Measurements from ENCODE around the gene LRRC55.

LRRC55 gene, protein sequence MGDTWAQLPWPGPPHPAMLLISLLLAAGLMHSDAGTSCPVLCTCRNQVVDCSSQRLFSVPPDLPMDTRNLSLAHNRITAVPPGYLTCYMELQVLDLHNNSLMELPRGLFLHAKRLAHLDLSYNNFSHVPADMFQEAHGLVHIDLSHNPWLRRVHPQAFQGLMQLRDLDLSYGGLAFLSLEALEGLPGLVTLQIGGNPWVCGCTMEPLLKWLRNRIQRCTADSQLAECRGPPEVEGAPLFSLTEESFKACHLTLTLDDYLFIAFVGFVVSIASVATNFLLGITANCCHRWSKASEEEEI

GRCh38 chr11:57181678-57182305, at the start of gene LRRC55:
TSS of gene LRRC55 (plus strand) at chr11:57181953. CDS start at chr11:57182023, 70 bp downstream.
- DNase-seq (ENCODE audit: low read depth): no peak

DNA sequence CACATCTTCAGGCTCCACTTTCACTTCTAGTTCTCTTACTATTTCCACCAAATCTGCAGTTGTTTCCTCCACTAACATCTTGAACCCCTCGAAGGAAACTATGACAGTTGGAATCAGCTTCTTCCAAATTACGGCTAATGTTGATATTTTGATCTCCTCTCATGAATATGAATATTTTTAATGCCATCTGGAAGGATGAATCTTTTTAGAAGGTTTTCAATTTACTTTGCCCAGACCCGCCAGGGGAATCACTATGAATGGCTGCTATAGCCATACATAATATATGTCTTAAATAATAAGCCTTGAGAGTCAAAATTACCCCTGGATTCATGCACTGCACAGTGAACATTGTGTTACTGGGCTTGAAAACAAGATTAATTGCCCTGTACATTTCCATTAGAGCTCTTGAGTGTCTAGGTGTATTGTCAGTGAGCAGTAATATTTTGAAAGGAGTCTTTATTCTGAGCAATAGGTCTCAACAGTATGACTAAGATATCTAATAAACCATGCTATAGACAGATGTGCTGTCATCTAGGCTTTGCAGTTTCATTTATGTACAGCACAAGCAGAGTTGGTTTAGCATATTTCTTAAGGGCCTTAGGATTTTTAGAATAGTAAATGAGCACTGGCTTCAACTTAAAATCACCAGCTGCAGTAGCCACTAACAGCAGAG, 48.3 kb upstream of the LRRC55 start:
- no peak for DNase-seq (ENCODE audit: low read depth)

DNA sequence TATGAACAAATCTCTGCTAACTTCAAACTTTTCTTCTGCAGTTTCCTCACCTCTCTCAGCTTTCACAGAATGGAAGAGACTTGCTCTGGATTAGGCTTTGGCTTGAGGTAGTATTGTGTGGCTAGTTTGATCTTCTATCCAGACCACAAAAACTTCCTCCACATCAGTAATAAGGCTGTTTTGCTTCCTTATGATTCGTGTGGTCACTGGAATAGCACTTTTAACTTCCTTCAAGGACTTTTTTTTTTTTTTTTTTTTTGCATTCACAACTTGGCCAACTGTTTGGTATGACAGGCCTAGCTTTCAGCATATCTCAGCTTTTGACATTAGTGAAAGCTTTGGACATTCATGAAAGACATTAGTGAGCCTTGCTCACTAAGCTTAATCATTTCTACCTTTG, 47.5 kb upstream of the LRRC55 start:
- no peak for DNase-seq (ENCODE audit: low read depth)

DNA sequence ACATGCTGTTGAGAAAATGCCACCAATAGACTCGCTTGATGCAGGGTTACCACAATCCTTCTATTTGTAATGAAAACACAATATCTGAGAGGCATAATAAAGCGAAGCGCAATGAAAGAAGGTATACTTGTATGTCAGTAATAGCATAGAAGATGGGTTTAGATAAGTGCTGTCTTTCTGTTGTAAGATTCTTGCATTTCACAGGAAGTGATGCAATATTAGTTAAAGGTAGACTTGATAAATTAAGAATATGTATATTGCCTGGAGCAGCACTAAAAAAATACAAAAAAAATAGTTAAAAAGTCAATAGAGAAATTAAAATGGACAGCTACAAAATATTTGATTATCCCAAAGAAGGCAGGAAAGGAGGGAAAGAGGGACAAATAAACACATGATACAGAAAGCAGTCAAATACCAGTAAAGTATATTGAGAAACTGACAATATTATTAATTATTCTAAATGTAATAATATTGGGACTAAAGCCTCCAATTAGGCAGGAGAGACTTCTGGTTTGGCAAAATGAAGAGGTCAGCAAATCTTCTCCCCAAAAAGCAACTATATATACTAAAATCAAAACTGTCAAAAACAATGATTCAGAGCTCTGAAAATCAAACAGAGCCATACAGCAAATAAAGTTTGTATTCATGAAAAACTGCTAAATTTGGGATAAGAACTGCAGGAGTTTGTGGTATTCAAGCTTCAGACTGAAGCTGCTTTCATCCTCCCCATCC, 46.6 kb upstream of the LRRC55 start:
- DNase-seq (ENCODE audit: low read depth): no peak

GRCh38 chr11:57140568-57140967, 41.2 kb upstream of the LRRC55 start:
- DNase-seq (ENCODE audit: low read depth): no peak

DNA sequence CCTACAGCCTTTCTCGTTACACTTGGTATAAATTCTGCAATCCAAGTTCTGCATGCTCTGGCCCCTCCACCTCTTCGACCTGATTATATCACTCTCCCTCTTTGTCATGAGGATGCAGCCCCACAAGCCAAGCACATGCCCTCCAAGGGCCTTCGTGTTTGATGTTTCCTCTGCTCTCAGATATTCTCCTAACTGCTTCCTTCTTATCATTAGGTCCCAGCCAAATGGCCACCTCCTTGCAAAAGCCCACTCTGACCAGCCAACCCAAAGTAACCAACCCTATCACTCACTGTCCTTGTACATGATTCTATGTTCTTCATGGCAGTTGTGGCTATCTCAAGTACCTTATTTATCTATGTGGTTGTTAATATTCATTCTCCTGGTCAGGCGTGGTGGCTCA, 38.3 kb upstream of the LRRC55 start:
- DNase-seq (ENCODE audit: low read depth): no peak

GRCh38 chr11:57144075-57144474, 37.7 kb upstream of the LRRC55 start:
- no peak for DNase-seq (ENCODE audit: low read depth)

DNA sequence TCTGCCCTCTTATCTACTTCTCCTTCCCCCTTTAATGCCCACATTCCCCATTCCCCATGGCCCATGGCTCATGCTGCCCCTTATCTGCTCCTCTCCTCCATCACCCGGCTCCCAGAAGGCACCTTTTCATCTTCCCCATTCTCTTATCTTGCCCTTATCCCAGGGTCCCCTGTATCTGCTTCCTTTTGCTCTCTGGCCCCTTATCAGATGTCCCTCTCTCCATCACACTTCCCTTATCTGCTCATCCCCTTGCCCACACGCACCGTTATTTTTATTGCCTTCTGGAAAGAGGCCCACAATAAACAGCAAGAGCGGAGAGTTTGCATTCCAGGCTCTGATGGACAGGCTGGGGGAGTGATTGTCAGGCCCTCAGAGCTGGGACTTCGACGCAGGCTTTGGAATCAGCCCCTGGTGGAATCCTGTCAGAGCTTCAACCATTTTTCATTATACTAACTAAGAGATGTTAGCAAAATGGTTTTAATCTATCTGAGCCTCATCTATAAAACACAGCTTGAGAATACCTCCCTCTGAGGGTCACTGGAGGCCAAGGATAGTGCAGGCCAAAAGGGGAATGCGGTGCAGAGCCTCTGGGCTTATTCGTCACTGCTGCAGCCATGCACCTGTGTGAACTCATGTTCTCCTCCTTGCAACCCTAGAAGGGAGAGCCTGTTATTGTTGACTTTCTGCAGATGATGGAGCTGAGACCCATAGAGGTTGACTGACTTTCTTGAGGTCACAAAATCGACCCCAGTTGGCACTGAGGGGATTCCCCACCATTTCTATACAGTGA, 37.0 kb upstream of the LRRC55 start:
- no peak for DNase-seq (ENCODE audit: low read depth)

DNA sequence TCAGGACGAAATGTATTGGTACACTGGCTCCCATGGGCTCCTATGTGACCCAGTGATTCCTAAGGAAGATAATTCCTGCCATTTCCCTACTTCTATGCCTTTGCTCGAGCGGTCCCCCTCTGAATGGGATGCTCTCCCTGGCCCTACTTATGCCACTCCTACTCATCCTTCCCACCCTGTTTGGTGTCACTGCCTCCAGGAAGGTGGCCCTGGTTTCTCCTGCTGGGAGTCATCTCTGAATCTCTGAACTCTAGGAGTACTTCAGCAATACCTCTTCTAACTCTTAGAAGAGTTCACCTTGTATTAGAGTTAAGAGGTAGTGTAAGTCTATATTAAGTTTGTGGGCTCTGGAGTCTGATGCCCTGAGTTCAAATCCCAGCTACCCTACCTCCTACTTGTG, 35.5 kb upstream of the LRRC55 start:
- DNase-seq (ENCODE audit: low read depth): no peak

DNA sequence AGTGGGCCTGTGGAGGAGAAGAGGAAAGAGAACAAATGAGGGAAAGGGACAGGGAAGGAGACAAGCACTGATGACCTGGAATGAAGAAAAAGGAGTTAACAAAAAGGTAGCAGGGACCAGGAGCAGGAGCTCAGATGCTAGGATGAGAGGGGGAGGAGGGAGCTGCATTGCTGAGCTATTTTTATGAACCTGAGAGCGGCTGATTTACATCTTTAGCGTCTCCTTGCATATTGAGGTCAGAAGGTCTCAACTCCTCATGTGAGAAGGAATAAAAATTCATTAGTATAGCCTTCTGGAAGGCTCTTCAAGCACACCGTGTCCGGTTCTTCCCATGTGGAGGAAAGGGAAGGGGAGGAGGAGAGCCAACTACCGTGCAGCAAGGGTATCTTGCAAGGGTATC, 33.1 kb upstream of the LRRC55 start:
- no peak for DNase-seq (ENCODE audit: low read depth)

DNA sequence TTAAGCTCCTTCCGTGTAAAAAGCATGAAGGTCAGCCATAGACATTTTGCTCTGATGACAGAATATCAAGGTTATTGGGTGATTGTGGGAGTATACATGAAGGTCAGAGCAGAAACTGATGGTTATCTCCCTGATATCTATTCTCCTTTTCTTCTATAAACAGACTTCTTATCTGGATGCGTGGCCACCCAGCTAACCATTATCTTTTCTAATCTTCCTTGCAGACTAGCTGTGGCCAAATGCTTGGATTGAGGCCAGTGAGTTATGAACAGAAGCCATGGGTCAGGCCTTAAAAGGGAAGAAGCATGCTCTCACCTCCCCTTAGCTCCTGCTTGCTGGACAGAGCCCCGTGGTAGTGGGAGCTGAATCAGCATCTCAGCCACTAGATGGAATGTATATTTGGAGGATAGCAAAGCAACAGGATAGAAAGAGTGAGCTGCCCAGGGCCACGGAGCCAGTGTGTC, 31.3 kb upstream of the LRRC55 start:
- DNase-seq (ENCODE audit: low read depth): no peak

GRCh38 chr11:57152134-57152533, 29.6 kb upstream of the LRRC55 start:
- DNase-seq (ENCODE audit: low read depth): no peak

- no peak for DNase-seq (ENCODE audit: low read depth)
Measured at GRCh38 chr11:57153448-57153847, 28.3 kb upstream of the LRRC55 start.

GRCh38 chr11:57154739-57155138, 27.0 kb upstream of the LRRC55 start:
- no peak for DNase-seq (ENCODE audit: low read depth)

- no peak for DNase-seq (ENCODE audit: low read depth)
Measured at GRCh38 chr11:57155400-57155799, 26.4 kb upstream of the LRRC55 start.

DNA sequence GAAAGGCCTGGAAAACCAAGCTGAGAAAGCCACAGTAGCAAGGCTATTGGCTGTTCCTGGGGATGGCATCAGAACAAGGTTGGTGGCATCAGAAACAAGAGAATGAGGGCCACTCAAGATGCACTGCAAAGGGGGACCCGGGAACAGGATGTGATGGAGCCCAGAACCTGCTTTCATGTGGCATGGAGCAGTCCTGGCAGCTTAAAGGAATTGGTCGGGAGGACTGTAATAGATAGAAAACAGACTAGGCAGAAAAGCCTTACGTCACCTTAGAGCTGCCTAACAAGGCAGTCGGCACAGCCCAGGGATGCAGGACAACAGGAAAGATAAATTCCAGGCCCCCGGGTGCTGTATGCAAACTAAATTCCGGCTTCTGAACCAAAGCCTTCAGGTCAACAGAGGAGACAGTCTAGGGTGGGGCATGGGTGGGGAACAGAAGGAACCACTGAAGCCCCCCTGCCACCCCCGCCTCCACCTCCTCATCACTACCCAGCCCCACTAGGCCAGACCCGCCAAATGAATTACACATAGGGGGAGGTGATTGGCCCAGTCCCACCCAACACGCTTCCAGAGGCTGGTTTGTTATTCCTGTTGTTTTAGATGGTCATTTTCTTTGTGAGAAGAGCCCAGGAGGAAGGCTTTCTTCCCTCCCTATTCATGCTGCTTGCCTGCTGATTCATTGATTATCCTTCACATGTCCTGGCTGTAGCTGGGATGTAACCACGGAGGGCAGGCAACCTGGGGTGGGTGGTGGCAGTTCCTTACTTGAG, 25.7 kb upstream of the LRRC55 start:
- DNase-seq (ENCODE audit: low read depth): no peak

GRCh38 chr11:57156928-57157327, 24.8 kb upstream of the LRRC55 start:
- no peak for DNase-seq (ENCODE audit: low read depth)

GRCh38 chr11:57157624-57158023, 24.1 kb upstream of the LRRC55 start:
- DNase-seq (ENCODE audit: low read depth): no peak

DNA sequence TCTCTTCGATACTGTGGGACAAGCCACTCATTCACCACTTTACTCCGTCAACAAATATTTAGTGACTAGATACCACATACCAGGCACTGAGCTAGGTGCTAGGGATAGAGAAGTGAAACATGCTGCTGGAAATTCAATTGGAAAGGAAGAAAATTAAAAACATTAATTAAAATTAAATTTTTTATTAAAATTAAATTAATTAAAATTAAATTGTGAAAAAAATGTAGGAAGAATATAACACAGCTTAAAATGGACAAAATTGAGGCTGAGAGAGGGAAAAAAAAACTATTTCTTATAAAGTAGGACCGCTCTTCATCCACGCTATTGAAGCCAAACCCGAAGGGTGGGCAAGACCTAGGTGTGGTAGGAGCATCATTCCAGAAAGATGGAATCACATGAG, 23.6 kb upstream of the LRRC55 start:
- no peak for DNase-seq (ENCODE audit: low read depth)

DNA sequence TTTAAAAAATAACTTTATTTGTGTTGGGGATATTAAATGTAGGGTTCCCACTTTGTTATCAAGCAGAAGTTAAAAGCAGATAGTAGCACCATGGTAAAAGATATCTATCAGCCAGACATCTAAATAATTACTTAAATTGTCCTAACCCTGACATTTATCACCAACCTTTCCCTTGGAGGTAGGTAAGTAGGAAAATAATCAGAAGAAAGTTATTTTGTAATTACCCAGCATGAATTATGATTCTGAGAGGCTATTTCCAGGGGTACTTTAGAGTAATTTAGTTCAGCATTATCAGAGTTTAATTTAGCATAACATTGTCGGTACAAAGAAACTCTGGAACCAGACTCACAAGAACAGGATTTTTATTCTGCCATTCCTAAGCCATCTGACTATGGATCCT, 23.2 kb upstream of the LRRC55 start:
- no peak for DNase-seq (ENCODE audit: low read depth)

- no peak for DNase-seq (ENCODE audit: low read depth)
Measured at GRCh38 chr11:57160665-57161064, 21.1 kb upstream of the LRRC55 start.

Data from T-helper 22 cell (primary cell).